Transverse colon (tissue), 4 donors: ENCODE data around the gene GAPVD1.

Experiments
- CTCF ChIP-seq, 5 experiments: fragments of 200-600 bp in 3 of 5; fragments of 450-650 bp in 2 of 5; sonication (generic) in 3 of 5; IDR thresholded peaks; 1 replicate in 2 of 5; 2 replicates in 3 of 5; pipeline ENCODE4 v1.5.1; 2016 to 2017; ENCODE audit warnings: antibody characterized with exemption in 5 of 5, inconsistent platforms in 3 of 5, mild to moderate bottlenecking in 2 of 5, moderate library complexity in 1 of 5
- EP300 ChIP-seq: sonication (generic); formaldehyde crosslinking; IDR thresholded peaks from one replicate; pipeline ENCODE4 v1.6.1; 2017; ENCODE audit warnings: antibody characterized with exemption, low read depth
- POLR2A ChIP-seq: fragments of 450-650 bp; IDR thresholded peaks from one replicate; pipeline ENCODE4 v1.6.1; 2016; ENCODE audit warnings: antibody characterized with exemption, mild to moderate bottlenecking, moderate library complexity
- POLR2AphosphoS5 ChIP-seq, 3 donors: sonication (generic); formaldehyde crosslinking; IDR thresholded peaks; one replicate each; pipeline ENCODE4 v1.6.1; 2016; ENCODE audit warnings: antibody characterized with exemption in 3 of 3

GRCh38 chr9:125379208-125379607 lies 117.6 kb downstream of the GAPVD1 start:
- TF ChIP-seq CTCF (IDR thresholded peaks at IDR 0.05) (no peak), POLR2AphosphoS5 (IDR thresholded peaks at IDR 0.05) (no peak), POLR2A (no peak), EP300 (no peak)
